ENCODE results near the gene ATP4A.

The ATP4A gene

GRCh38 chr19:35577918-35578317, 14.5 kb upstream of the ATP4A start:
- Histone ChIP-seq H3K9ac (ENCODE audit: insufficient read length) (no peak overlapping the region), H3K27ac (no peak overlapping the region), H3K9me3 (ENCODE audit: low read depth, low read length) (no peaks in the 10 kb centered on the region), H3K36me3 (ENCODE audit: insufficient read depth, low read length) (no peaks in the 10 kb centered on the region), H3K4me3 (no peak overlapping the region)
- no peak for DNase-seq (ENCODE audit: low read depth, low spot score)
- no peak for TF ChIP-seq POLR2AphosphoS5 (IDR thresholded peaks at IDR 0.05; ENCODE audit: borderline replicate concordance, low read depth, low read length)
- TF ChIP-seq FOXP2 (optimal IDR thresholded peaks at IDR 0.05; ENCODE audit: control extremely low read depth, extremely low read length, insufficient read depth): no peak
- no peak for TF ChIP-seq EZH2 (IDR thresholded peaks at IDR 0.05)

- TF ChIP-seq POLR2AphosphoS5 (IDR thresholded peaks at IDR 0.05; ENCODE audit: borderline replicate concordance, low read depth, low read length) (no peak), FOXP2 (optimal IDR thresholded peaks at IDR 0.05; ENCODE audit: control extremely low read depth, extremely low read length, insufficient read depth) (no peak)
- no peak overlapping the region for H3K4me3 ChIP-seq
- no peak overlapping the region for H3K9ac ChIP-seq (ENCODE audit: insufficient read length)
- no peaks in the 10 kb centered on the region for H3K36me3 ChIP-seq (ENCODE audit: insufficient read depth, low read length)
- H3K27ac ChIP-seq: no peak overlapping the region
- no peaks in the 10 kb centered on the region for H3K9me3 ChIP-seq (ENCODE audit: low read depth, low read length)
- no peak for DNase-seq (ENCODE audit: low read depth, low spot score)
These were observed 8.0 kb upstream of the ATP4A start for GRCh38 chr19:35571406-35571965.

GRCh38 chr19:35569281-35569781, 5.9 kb upstream of the ATP4A start:
- Histone ChIP-seq H3K9me3 (ENCODE audit: low read depth, low read length) (no peaks in the 10 kb centered on the region), H3K27ac (no peak overlapping the region), H3K9ac (ENCODE audit: insufficient read length) (no peak overlapping the region), H3K4me3 (no peak overlapping the region), H3K36me3 (ENCODE audit: insufficient read depth, low read length) (no peaks in the 10 kb centered on the region)
- TF ChIP-seq EZH2 (IDR thresholded peaks at IDR 0.05) (no peak), FOXP2 (optimal IDR thresholded peaks at IDR 0.05; ENCODE audit: control extremely low read depth, extremely low read length, insufficient read depth) (no peak), POLR2AphosphoS5 (IDR thresholded peaks at IDR 0.05; ENCODE audit: borderline replicate concordance, low read depth, low read length) (no peak)
- DNase-seq (ENCODE audit: low read depth, low spot score): no peak

GRCh38 chr19:35566738-35567137, 3.3 kb upstream of the ATP4A start:
- DNase-seq (ENCODE audit: low read depth, low spot score): no peak
- Histone ChIP-seq H3K4me3 (no peak overlapping the region), H3K36me3 (ENCODE audit: insufficient read depth, low read length) (no peaks in the 10 kb centered on the region), H3K27ac (no peak overlapping the region), H3K9ac (ENCODE audit: insufficient read length) (no peak overlapping the region), H3K9me3 (ENCODE audit: low read depth, low read length) (no peaks in the 10 kb centered on the region)
- TF ChIP-seq FOXP2 (optimal IDR thresholded peaks at IDR 0.05; ENCODE audit: control extremely low read depth, extremely low read length, insufficient read depth): no peak
- TF ChIP-seq POLR2AphosphoS5 (IDR thresholded peaks at IDR 0.05; ENCODE audit: borderline replicate concordance, low read depth, low read length): no peak
- no peak for TF ChIP-seq EZH2 (IDR thresholded peaks at IDR 0.05)

- Histone ChIP-seq H3K4me3 (no peak overlapping the region), H3K27ac (no peak overlapping the region), H3K36me3 (ENCODE audit: insufficient read depth, low read length) (no peaks in the 10 kb centered on the region), H3K9me3 (ENCODE audit: low read depth, low read length) (no peaks in the 10 kb centered on the region), H3K9ac (ENCODE audit: insufficient read length) (no peak overlapping the region)
- DNase-seq (ENCODE audit: low read depth, low spot score): no peak
- TF ChIP-seq POLR2AphosphoS5 (IDR thresholded peaks at IDR 0.05; ENCODE audit: borderline replicate concordance, low read depth, low read length) (no peak), EZH2 (IDR thresholded peaks at IDR 0.05) (no peak), FOXP2 (optimal IDR thresholded peaks at IDR 0.05; ENCODE audit: control extremely low read depth, extremely low read length, insufficient read depth) (no peak)
These were observed 1.8 kb upstream of the ATP4A start for GRCh38 chr19:35565016-35565856.

GRCh38 chr19:35562776-35563175, 682 bp downstream of the ATP4A start:
- Histone ChIP-seq H3K4me3 (no peak overlapping the region), H3K27ac (no peak overlapping the region), H3K9me3 (ENCODE audit: low read depth, low read length) (no peaks in the 10 kb centered on the region), H3K36me3 (ENCODE audit: insufficient read depth, low read length) (no peaks in the 10 kb centered on the region), H3K9ac (ENCODE audit: insufficient read length) (no peak overlapping the region)
- no peak for DNase-seq (ENCODE audit: low read depth, low spot score)
- TF ChIP-seq EZH2 (IDR thresholded peaks at IDR 0.05) (no peak), FOXP2 (optimal IDR thresholded peaks at IDR 0.05; ENCODE audit: control extremely low read depth, extremely low read length, insufficient read depth) (no peak), POLR2AphosphoS5 (IDR thresholded peaks at IDR 0.05; ENCODE audit: borderline replicate concordance, low read depth, low read length) (no peak)

GRCh38 chr19:35562336-35562735, 1.1 kb downstream of the ATP4A start:
- DNase-seq (ENCODE audit: low read depth, low spot score): no peak
- Histone ChIP-seq H3K27ac (no peak overlapping the region), H3K9ac (ENCODE audit: insufficient read length) (no peak overlapping the region), H3K36me3 (ENCODE audit: insufficient read depth, low read length) (no peaks in the 10 kb centered on the region), H3K4me3 (no peak overlapping the region), H3K9me3 (ENCODE audit: low read depth, low read length) (no peaks in the 10 kb centered on the region)
- TF ChIP-seq EZH2 (IDR thresholded peaks at IDR 0.05) (no peak), POLR2AphosphoS5 (IDR thresholded peaks at IDR 0.05; ENCODE audit: borderline replicate concordance, low read depth, low read length) (no peak), FOXP2 (optimal IDR thresholded peaks at IDR 0.05; ENCODE audit: control extremely low read depth, extremely low read length, insufficient read depth) (no peak)

GRCh38 chr19:35561436-35561835, 2.0 kb downstream of the ATP4A start:
- Histone ChIP-seq H3K4me3 (no peak overlapping the region), H3K36me3 (ENCODE audit: insufficient read depth, low read length) (no peaks in the 10 kb centered on the region), H3K27ac (no peak overlapping the region), H3K9me3 (ENCODE audit: low read depth, low read length) (no peaks in the 10 kb centered on the region), H3K9ac (ENCODE audit: insufficient read length) (no peak overlapping the region)
- no peak for DNase-seq (ENCODE audit: low read depth, low spot score)
- TF ChIP-seq FOXP2 (optimal IDR thresholded peaks at IDR 0.05; ENCODE audit: control extremely low read depth, extremely low read length, insufficient read depth): no peak
- no peak for TF ChIP-seq POLR2AphosphoS5 (IDR thresholded peaks at IDR 0.05; ENCODE audit: borderline replicate concordance, low read depth, low read length)
- no peak for TF ChIP-seq EZH2 (IDR thresholded peaks at IDR 0.05)

All from SK-N-MC (cell line).